K562 (cell line): Measurements from ENCODE around the gene ACBD4. TPM values are rescaled to one million over a fixed set of nuclear protein-coding genes. Genes with fewer than 3 reads are reported as not detected.

Experiments
- ID3 ChIP-seq, 2 experiments: fragments of 250-450 bp in 1 of 2; fragments of 450-650 bp in 1 of 2; sonication (Bioruptor Pico) in 1 of 2; IDR thresholded peaks; 2 replicates each; pipeline versions ENCODE4 v1.6.1 to v1.8.0; 2016 to 2021; ENCODE audit warnings: mild to moderate bottlenecking in 2 of 2, moderate library complexity in 2 of 2, missing compliant biosample characterization in 1 of 2, missing genetic modification characterization in 1 of 2
- MYC ChIP-seq, 2 experiments: fragments of 250-450 bp in 1 of 2; sonication (Bioruptor Pico) in 1 of 2; IDR thresholded peaks; 2 replicates each; pipeline versions ENCODE4 v1.5.1 to v1.6.1; 2012 to 2021; ENCODE audit warnings: low read depth in 2 of 2, borderline replicate concordance in 1 of 2, improper control_type of control experiment in 1 of 2, low read length in 1 of 2, mild to moderate bottlenecking in 1 of 2, moderate library complexity in 1 of 2
- NELFE ChIP-seq: IDR thresholded peaks from 2 replicates; pipeline ENCODE4 v1.6.1; 2011; ENCODE audit warnings: mild to moderate bottlenecking; ENCODE audit not compliant: insufficient read depth, insufficient read length
- TFAP4 ChIP-seq: sonication (generic); formaldehyde crosslinking; IDR thresholded peaks from 2 replicates; pipeline ENCODE4 v1.8.0; 2022; ENCODE audit warnings: missing genetic modification reagents, mild to moderate bottlenecking, moderate library complexity, borderline replicate concordance
- YY1 ChIP-seq, 3 experiments: IDR thresholded peaks; 2 replicates each; pipeline ENCODE4 v1.6.1; 2011; ENCODE audit warnings: low read length in 2 of 3, mild to moderate bottlenecking in 2 of 3, moderate library complexity in 2 of 3, borderline replicate concordance in 1 of 3, control low read depth in 1 of 3, low read depth in 1 of 3; ENCODE audit not compliant: insufficient read depth in 3 of 3, insufficient replicate concordance in 2 of 3, control insufficient read depth in 1 of 3, insufficient read length in 1 of 3; ENCODE audit errors: extremely low read depth in 1 of 3
- ZNF263 ChIP-seq: sonication (generic); formaldehyde crosslinking; IDR thresholded peaks from 2 replicates; pipeline ENCODE4 v1.8.0; 2022; ENCODE audit warnings: mild to moderate bottlenecking, missing genetic modification reagents, borderline replicate concordance
- ZNF79 ChIP-seq: fragments of 250-450 bp; sonication (Bioruptor Pico); IDR thresholded peaks from 2 replicates; pipeline ENCODE4 v1.4.0; 2020; ENCODE audit warnings: low read depth, mild to moderate bottlenecking, moderate library complexity
- polyA plus RNA-seq, 8 experiments: library from polyadenylated mRNA; depleted of rRNA in 4 of 8; stranded (reverse) in 5 of 8; unstranded in 3 of 8; fragments of >200 nt; fragmentation: Nextera tagmentation in 2 of 8; fragmentation: Illumina TruSeq in 1 of 8; extraction: Ambion mirVana in 2 of 8; extraction: Trizol in 1 of 8; gene quantifications; 2 replicates each; pipeline versions ENCODE4 v1.2.1 to v1.2.3, GENCODE V29; 2011 to 2014; ENCODE audit warnings: inconsistent platforms in 1 of 8, missing spikeins in 1 of 8
- total RNA-seq, 7 experiments: library from RNA; depleted of rRNA in 6 of 7; stranded (reverse); fragments of >200 nt in 6 of 7; fragmentation: Illumina TruSeq in 2 of 7; extraction: Trizol in 2 of 7; gene quantifications; 2 replicates each; pipeline versions ENCODE4 v1.2.1 to v1.2.3, GENCODE V29; 2011 to 2021; ENCODE audit warnings: low replicate concordance in 1 of 7
- TF ChIP-seq, protein P1 (sequence below): fragments of 200-800 bp; sonication (Bioruptor generic); IDR thresholded peaks from 2 replicates; pipeline ENCODE4 v1.6.1; 2017; ENCODE audit warnings: missing genetic modification characterization, missing compliant biosample characterization

Gene ACBD4
- total and polyA plus RNA-seq, 9 of the 15 experiments (the other 6 are each of a cell fraction or from before 2014, with no cell fraction given) = 0.14 to 6.9 (median 4.6) TPM

- TF ChIP-seq, protein P1, sequence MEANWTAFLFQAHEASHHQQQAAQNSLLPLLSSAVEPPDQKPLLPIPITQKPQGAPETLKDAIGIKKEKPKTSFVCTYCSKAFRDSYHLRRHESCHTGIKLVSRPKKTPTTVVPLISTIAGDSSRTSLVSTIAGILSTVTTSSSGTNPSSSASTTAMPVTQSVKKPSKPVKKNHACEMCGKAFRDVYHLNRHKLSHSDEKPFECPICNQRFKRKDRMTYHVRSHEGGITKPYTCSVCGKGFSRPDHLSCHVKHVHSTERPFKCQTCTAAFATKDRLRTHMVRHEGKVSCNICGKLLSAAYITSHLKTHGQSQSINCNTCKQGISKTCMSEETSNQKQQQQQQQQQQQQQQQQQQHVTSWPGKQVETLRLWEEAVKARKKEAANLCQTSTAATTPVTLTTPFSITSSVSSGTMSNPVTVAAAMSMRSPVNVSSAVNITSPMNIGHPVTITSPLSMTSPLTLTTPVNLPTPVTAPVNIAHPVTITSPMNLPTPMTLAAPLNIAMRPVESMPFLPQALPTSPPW (CRISPR knock-in tag) = peak; percentile 49; the same call in 1 of the 2 replicates
- TF ChIP-seq ZNF263 (CRISPR knock-in tag) (peak; percentile 98), ID3 (CRISPR knock-in tag; IDR thresholded peaks at IDR 0.05) (no peak), ID3 (tag; IDR thresholded peaks at IDR 0.05) (no peak), MYC (IDR thresholded peaks at IDR 0.05; ENCODE audit: low read depth, low read length) (0 out of 2 replicates have a peak, but pooled peaks have one; percentile 34), MYC (CRISPR knock-in tag; IDR thresholded peaks at IDR 0.05; ENCODE audit: borderline replicate concordance, low read depth) (no peak), ZNF79 (CRISPR knock-in tag) (no peak), YY1 (IDR thresholded peaks at IDR 0.05; ENCODE audit: borderline replicate concordance in 1 of 3, control insufficient read depth in 1 of 3, extremely low read depth in 1 of 3, insufficient read depth in 3 of 3, insufficient read length in 1 of 3, insufficient replicate concordance in 2 of 3, low read depth in 1 of 3, low read length in 2 of 3) (peak in 1 of 3 experiments; percentile 15), TFAP4 (CRISPR knock-in tag) (peak; percentile 78), NELFE (no peak)
These were observed 36.4 kb upstream of the ACBD4 start (continued) for GRCh38 chr17:45098869-45099616.
